Activated CD4-positive, alpha-beta T cell treated with anti-CD3 and anti-CD28 coated beads, Interleukin-2, amount 10 ng/mL, durations not matched to agents 7 days and 5 days (primary cell): ENCODE measurements around the gene GALNT12. TPM values are rescaled to one million over a fixed set of nuclear protein-coding genes. Genes with fewer than 3 reads are reported as not detected.

Experiments
- CTCF ChIA-PET: fragments of 350-600 bp; sonication (Branson Sonifier 250); formaldehyde crosslinking; loops from one replicate; lab custom pipeline; 2021; ENCODE audit warnings: antibody characterized with exemption; lab: Charles Lee
- POLR2A ChIA-PET: fragments of 350-600 bp; sonication (Branson Sonifier 250); formaldehyde crosslinking; loops from one replicate; lab custom pipeline; 2021; ENCODE audit warnings: antibody characterized with exemption; lab: Charles Lee
- DNase-seq: peaks from one replicate; pipeline ENCODE4 v3.0.0-alpha.2; 2020
- H3K27ac Mint-ChIP-seq: one replicate; pipeline ENCODE4 v1.8.0; 2021; ENCODE audit warnings: mild to moderate bottlenecking, moderate library complexity, mixed read lengths
- H3K27me3 Mint-ChIP-seq: one replicate; pipeline ENCODE4 v1.8.0; 2021; ENCODE audit warnings: mixed read lengths
- H3K36me3 Mint-ChIP-seq: one replicate; pipeline ENCODE4 v1.8.0; 2021; ENCODE audit warnings: low read depth, mixed read lengths
- H3K4me1 Mint-ChIP-seq: one replicate; pipeline ENCODE4 v1.8.0; 2021; ENCODE audit warnings: mixed read lengths
- H3K4me3 Mint-ChIP-seq: one replicate; pipeline ENCODE4 v1.8.0; 2021; ENCODE audit warnings: mild to moderate bottlenecking, moderate library complexity, mixed read lengths
- H3K9me3 Mint-ChIP-seq: one replicate; pipeline ENCODE4 v1.8.0; 2021; ENCODE audit warnings: mixed read lengths
- total RNA-seq, 2 experiments: library from RNA; stranded (reverse); gene quantifications; one replicate each; pipeline ENCODE4 v1.2.3, GENCODE V29; 2021

Gene GALNT12
- total RNA-seq, 2 experiments from 2014 or later = 9.7 to 10.1 TPM

GRCh38 chr9:98809311-98810101, 2.0 kb downstream of the GALNT12 start:
- no peak for DNase-seq
- Mint-ChIP-seq H3K4me1 (peaks cover 37% of the 10 kb centered on the region), H3K27ac (no peak overlapping the region), H3K9me3 (no peaks in the 10 kb centered on the region), H3K4me3 (peak overlapping the region; percentile 81), H3K27me3 (peaks cover 25% of the 10 kb centered on the region), H3K36me3 (peaks cover 10% of the 10 kb centered on the region)
- ChIA-PET CTCF (no interaction called here), POLR2A (no interaction called here)

- DNase-seq = no peak
- POLR2A ChIA-PET = no interaction called here
- no peak overlapping the region for H3K27ac Mint-ChIP-seq
- H3K27me3 Mint-ChIP-seq = peaks cover 19% of the 10 kb centered on the region
- peaks cover 10% of the 10 kb centered on the region for H3K36me3 Mint-ChIP-seq
- H3K9me3 Mint-ChIP-seq = no peaks in the 10 kb centered on the region
- peaks cover 37% of the 10 kb centered on the region for H3K4me1 Mint-ChIP-seq
- CTCF ChIA-PET = no interaction called here
- H3K4me3 Mint-ChIP-seq = no peak overlapping the region
Measured at GRCh38 chr9:98810102-98810842, 2.8 kb downstream of the GALNT12 start.

DNA sequence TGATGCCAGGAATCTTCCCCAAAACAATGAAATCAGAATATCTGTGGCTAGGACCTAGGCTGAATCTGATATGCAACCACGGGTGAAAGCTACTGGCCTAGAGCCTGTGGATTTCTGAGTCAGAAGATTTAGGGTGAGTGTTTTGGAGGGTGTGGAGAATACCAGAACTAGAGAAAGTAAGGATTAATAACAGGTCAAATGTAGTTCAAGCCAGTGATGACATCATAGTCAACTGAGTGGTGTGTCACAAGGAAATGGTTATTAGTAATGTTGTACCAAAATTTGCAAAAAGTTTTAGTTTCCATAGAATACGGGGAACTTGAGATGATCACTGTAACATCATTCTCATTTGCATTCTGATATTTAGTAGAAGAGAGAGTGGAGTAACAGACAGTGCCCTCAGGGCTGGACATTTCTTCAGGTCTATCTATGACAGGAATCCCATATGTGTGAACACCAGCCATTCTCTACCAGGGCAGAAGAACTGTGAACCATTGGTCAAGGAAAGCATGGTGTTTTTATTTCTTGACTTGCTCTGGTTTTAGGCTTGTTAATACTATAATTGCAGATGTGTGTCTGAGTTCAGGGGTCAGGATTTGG, 3.7 kb downstream of the GALNT12 start:
- peaks cover 10% of the 10 kb centered on the region for H3K36me3 Mint-ChIP-seq
- peaks cover 10% of the 10 kb centered on the region for H3K27me3 Mint-ChIP-seq
- peaks cover 37% of the 10 kb centered on the region for H3K4me1 Mint-ChIP-seq
- POLR2A ChIA-PET = no interaction called here
- no peaks in the 10 kb centered on the region for H3K9me3 Mint-ChIP-seq
- no peak overlapping the region for H3K4me3 Mint-ChIP-seq
- DNase-seq = no peak
- CTCF ChIA-PET = no interaction called here
- H3K27ac Mint-ChIP-seq = no peak overlapping the region

DNA sequence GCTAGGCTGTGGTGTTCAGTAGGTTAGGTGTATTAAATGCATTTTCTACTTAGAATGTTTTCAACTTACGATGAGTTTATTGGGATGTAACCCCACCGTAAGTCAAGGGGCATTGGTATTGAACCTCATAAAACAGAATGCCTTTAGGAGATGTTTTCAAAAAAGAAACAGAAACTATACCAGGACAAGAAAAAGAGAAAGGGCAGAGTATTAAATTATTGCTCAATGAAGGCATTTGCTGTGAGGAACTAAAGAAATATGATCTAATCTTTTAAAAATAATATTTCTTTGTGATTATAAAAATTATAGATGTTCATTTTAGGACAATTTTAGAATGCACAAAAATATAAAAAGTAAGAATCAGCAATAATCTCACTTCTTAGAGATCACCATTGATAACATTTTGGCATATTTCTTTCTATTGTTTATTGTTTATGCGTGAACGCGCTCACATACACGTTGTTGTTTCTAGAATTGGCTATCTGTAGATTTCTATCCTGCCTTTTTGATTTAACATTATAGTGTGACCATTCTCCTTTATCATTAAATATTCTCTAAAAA, 8.0 kb downstream of the GALNT12 start:
- peaks cover 6% of the 10 kb centered on the region for H3K9me3 Mint-ChIP-seq
- no peak overlapping the region for H3K4me3 Mint-ChIP-seq
- no peak for DNase-seq
- H3K36me3 Mint-ChIP-seq = peaks cover 16% of the 10 kb centered on the region
- no peak overlapping the region for H3K27ac Mint-ChIP-seq
- POLR2A ChIA-PET = no interaction called here
- H3K27me3 Mint-ChIP-seq = no peaks in the 10 kb centered on the region
- peaks cover 12% of the 10 kb centered on the region for H3K4me1 Mint-ChIP-seq
- CTCF ChIA-PET = interaction anchor here (0.7 kb wide), 1 partner anchor 1368 kb away, joined by 3 read pairs; no protein-coding TSS in a partner anchor

- POLR2A ChIA-PET = no interaction called here
Measured at GRCh38 chr9:98818764-98819163, 11.3 kb downstream of the GALNT12 start.

GRCh38 chr9:98819231-98819630, 11.8 kb downstream of the GALNT12 start:
- ChIA-PET POLR2A (no interaction called here), CTCF (interaction anchor here (1.9 kb wide), 1 partner anchor 12 kb away, joined by 3 read pairs; no protein-coding TSS in a partner anchor)
- Mint-ChIP-seq H3K4me3 (no peak overlapping the region), H3K36me3 (peaks cover 11% of the 10 kb centered on the region), H3K9me3 (peaks cover 6% of the 10 kb centered on the region), H3K27me3 (no peaks in the 10 kb centered on the region), H3K27ac (no peak overlapping the region), H3K4me1 (peaks cover 11% of the 10 kb centered on the region)
- DNase-seq = no peak

More at GRCh38 chr9:98818764-98819163, 11.3 kb downstream of the GALNT12 start:
- no peak overlapping the region for H3K4me3 Mint-ChIP-seq
- DNase-seq = no peak
- H3K4me1 Mint-ChIP-seq = peaks cover 9% of the 10 kb centered on the region
- no peaks in the 10 kb centered on the region for H3K27me3 Mint-ChIP-seq
- peaks cover 15% of the 10 kb centered on the region for H3K36me3 Mint-ChIP-seq
- CTCF ChIA-PET = interaction anchor here (1.9 kb wide), 1 partner anchor 12 kb away, joined by 3 read pairs; no protein-coding TSS in a partner anchor
- peaks cover 6% of the 10 kb centered on the region for H3K9me3 Mint-ChIP-seq
- no peak overlapping the region for H3K27ac Mint-ChIP-seq

- Mint-ChIP-seq H3K36me3 (peaks cover 11% of the 10 kb centered on the region), H3K4me1 (peaks cover 11% of the 10 kb centered on the region), H3K27ac (no peak overlapping the region), H3K27me3 (no peaks in the 10 kb centered on the region), H3K9me3 (peaks cover 6% of the 10 kb centered on the region), H3K4me3 (no peak overlapping the region)
- no peak for DNase-seq
- CTCF ChIA-PET = no interaction called here
- POLR2A ChIA-PET = no interaction called here
Measured at GRCh38 chr9:98821831-98822230, 14.4 kb downstream of the GALNT12 start.

DNA sequence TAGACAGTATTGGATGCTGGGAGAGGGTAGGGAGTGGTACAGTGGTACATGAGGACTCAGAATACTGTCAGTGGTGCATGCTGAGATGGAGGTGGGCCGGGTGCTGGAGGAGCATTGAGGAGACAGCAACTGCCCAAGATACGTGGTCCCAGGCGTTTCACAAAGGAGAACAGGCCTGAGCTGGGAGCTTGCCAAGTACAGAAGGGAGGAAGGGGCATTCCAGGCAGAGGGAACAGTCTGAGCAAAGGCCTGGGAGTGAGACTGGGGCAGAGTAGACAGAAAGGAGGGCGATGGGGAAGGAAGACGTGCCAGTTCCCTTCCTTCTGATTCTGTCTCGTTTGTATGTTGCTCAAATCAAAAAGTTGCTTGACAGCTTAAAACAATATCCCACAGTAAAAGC, 15.2 kb downstream of the GALNT12 start:
- ChIA-PET POLR2A (no interaction called here), CTCF (no interaction called here)
- H3K9me3 Mint-ChIP-seq = peaks cover 6% of the 10 kb centered on the region
- no peak for DNase-seq
- H3K4me3 Mint-ChIP-seq = no peak overlapping the region
- no peaks in the 10 kb centered on the region for H3K27me3 Mint-ChIP-seq
- peaks cover 11% of the 10 kb centered on the region for H3K36me3 Mint-ChIP-seq
- no peak overlapping the region for H3K27ac Mint-ChIP-seq
- peaks cover 11% of the 10 kb centered on the region for H3K4me1 Mint-ChIP-seq

DNA sequence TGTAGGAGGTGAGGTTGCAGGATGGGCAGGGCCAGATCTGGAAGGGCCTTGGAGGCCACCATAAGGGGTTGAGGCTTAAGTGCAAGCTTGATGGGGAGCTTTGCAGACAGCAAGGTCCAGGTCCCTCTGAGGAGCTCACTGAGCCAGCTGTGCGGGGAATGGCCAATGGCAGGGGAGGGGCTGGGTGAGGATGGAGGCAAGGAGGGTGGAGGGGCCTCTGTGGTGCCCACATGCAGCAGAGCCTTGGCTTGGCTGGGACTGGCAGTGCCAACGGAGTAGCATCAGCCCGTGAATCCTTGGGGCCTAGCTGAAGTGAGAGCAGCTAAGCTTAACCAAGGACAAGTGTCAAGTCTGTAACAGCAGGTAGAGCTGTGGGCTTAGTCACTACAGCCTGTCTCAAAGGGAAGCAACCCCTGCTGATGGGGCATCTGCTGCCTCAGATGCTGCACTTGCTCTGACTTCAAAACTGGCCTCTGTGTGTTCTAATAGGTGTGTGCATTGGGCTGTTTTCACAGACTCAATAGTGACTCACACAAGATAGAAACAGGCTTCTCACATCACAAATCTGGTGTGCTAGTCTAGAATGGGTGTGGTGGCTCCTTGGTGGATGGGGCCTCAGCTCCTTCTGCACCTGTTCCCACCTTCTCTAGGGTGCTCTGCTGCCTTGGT, 16.3 kb downstream of the GALNT12 start:
- peaks cover 11% of the 10 kb centered on the region for H3K4me1 Mint-ChIP-seq
- CTCF ChIA-PET = no interaction called here
- peaks cover 5% of the 10 kb centered on the region for H3K36me3 Mint-ChIP-seq
- no peaks in the 10 kb centered on the region for H3K27me3 Mint-ChIP-seq
- POLR2A ChIA-PET = no interaction called here
- no peak overlapping the region for H3K4me3 Mint-ChIP-seq
- no peak overlapping the region for H3K27ac Mint-ChIP-seq
- H3K9me3 Mint-ChIP-seq = peaks cover 1% of the 10 kb centered on the region
- no peak for DNase-seq

DNA sequence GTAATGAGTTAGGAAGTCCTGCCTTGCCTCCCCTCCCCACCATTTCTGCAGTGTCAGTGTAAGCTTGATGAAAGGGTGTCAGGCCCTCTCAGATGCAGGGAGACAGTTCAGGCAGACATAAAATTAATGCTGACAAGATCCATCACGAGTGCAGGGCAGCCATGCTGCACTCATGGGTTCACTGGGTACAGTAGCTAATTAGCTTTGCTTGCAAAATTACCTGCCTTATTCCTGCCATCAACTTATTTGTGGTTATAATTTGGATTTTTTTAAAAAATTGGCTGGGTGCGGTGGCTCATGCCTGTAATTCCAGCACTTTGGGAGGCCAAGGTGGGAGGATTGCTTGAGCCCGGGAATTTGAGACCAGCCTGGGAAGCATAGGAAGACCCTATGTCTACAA, 17.9 kb downstream of the GALNT12 start:
- H3K27ac Mint-ChIP-seq = no peak overlapping the region
- H3K4me3 Mint-ChIP-seq = no peak overlapping the region
- H3K9me3 Mint-ChIP-seq = no peaks in the 10 kb centered on the region
- POLR2A ChIA-PET = no interaction called here
- no peak for DNase-seq
- peaks cover 4% of the 10 kb centered on the region for H3K36me3 Mint-ChIP-seq
- H3K27me3 Mint-ChIP-seq = no peaks in the 10 kb centered on the region
- CTCF ChIA-PET = interaction anchor here (0.7 to 1.2 kb wide), 2 partner anchors 23 to 46 kb away, joined by 5 to 7 read pairs; no protein-coding TSS in a partner anchor
- H3K4me1 Mint-ChIP-seq = peaks cover 2% of the 10 kb centered on the region

DNA sequence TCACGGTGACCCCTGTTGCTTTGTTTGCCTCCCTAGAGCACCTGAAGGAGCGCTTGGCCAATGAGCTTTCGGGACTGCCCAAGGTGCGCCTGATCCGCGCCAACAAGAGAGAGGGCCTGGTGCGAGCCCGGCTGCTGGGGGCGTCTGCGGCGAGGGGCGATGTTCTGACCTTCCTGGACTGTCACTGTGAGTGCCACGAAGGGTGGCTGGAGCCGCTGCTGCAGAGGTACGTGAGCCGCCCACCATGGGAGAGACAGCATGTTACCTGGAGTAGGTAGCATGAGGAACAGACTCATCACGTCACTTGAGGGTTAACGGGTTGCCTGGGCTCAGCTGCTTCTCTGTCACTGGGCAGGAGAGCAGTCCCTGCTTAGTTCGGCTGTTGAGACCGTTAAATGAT, 19.2 kb downstream of the GALNT12 start:
- Mint-ChIP-seq H3K4me3 (no peak overlapping the region), H3K27ac (no peak overlapping the region), H3K4me1 (peaks cover 2% of the 10 kb centered on the region), H3K27me3 (no peaks in the 10 kb centered on the region), H3K9me3 (no peaks in the 10 kb centered on the region), H3K36me3 (peaks cover 5% of the 10 kb centered on the region)
- POLR2A ChIA-PET = no interaction called here
- DNase-seq = no peak
- CTCF ChIA-PET = no interaction called here

GRCh38 chr9:98829766-98830165, 22.3 kb downstream of the GALNT12 start:
- no peak for DNase-seq
- Mint-ChIP-seq H3K4me1 (no peaks in the 10 kb centered on the region), H3K36me3 (peaks cover 4% of the 10 kb centered on the region), H3K27ac (no peak overlapping the region), H3K9me3 (no peaks in the 10 kb centered on the region), H3K4me3 (no peak overlapping the region), H3K27me3 (no peaks in the 10 kb centered on the region)
- ChIA-PET CTCF (interaction anchor here (0.7 kb wide), 1 partner anchor 13 kb away, joined by 3 read pairs; no protein-coding TSS in a partner anchor), POLR2A (no interaction called here)
